Stimulated activated naive CD4-positive, alpha-beta T cell (primary cell): ENCODE results near the gene RS1.

Experiments
- DNase-seq, 6 experiments: peaks; one replicate each; lab custom pipeline; 2025; lab: John Stamatoyannopoulos, UW

Gene RS1

GRCh38 chrX:18598413-18598812 is 73.5 kb downstream of the RS1 start:
- DNase-seq: no peak

- DNase-seq: no peak
Observed at GRCh38 chrX:18596096-18596495, 75.8 kb downstream of the RS1 start.

GRCh38 chrX:18594079-18594478 is 77.8 kb downstream of the RS1 start:
- no peak for DNase-seq

- no peak for DNase-seq
Observed at GRCh38 chrX:18591834-18592233, 80.1 kb downstream of the RS1 start.
